Thoracic aorta (tissue), 2 donors: ENCODE data around the gene THAP3. TPM values are rescaled to one million over a fixed set of nuclear protein-coding genes. Genes with fewer than 3 reads are reported as not detected.
A peak's percentile ranks its signal among the peaks of the same experiment; 100 is the strongest.

Experiments used
- ATAC-seq: fragments of 150-250 bp; one replicate; pipeline ENCODE4 v1.8.0; 2017; ENCODE audit warnings: low read depth; ENCODE audit not compliant: insufficient number of reproducible peaks, low FRiP score
- DNase-seq: peaks from one replicate; pipeline ENCODE4 v3.0.0-alpha.2; 2020; ENCODE audit warnings: low spot score
- H3K27ac ChIP-seq, 2 donors: fragments of 200-600 bp; sonication (generic); 1 replicate in 1 of 2; 2 replicates in 1 of 2; pipeline ENCODE4 v1.5.1; 2016; ENCODE audit warnings: mild to moderate bottlenecking in 2 of 2, moderate library complexity in 2 of 2
- H3K27me3 ChIP-seq: fragments of 200-600 bp; sonication (generic); replicated peaks from 2 replicates; pipeline ENCODE4 v1.6.0; 2016; ENCODE audit warnings: mild to moderate bottlenecking; ENCODE audit not compliant: insufficient read depth
- H3K36me3 ChIP-seq: fragments of 200-600 bp; sonication (generic); one replicate; pipeline ENCODE4 v1.5.1; 2016
- H3K4me1 ChIP-seq, 2 donors: fragments of 200-600 bp; sonication (generic); 1 replicate in 1 of 2; 2 replicates in 1 of 2; pipeline versions ENCODE4 v1.5.1 to v1.6.0; 2016; ENCODE audit warnings: low read depth in 2 of 2, mild to moderate bottlenecking in 1 of 2; ENCODE audit not compliant: control insufficient read depth in 1 of 2
- H3K4me3 ChIP-seq: fragments of 200-600 bp; sonication (generic); 2 replicates; pipeline ENCODE4 v1.5.1; 2016; ENCODE audit warnings: mild to moderate bottlenecking
- H3K9me3 ChIP-seq: fragments of 200-600 bp; sonication (generic); 2 replicates; pipeline ENCODE4 v1.5.1; 2016
- CTCF ChIP-seq: fragments of 200-600 bp; sonication (generic); IDR thresholded peaks from one replicate; pipeline ENCODE4 v1.5.1; 2019; ENCODE audit warnings: antibody characterized with exemption
- total RNA-seq, 2 donors: library from RNA; depleted of rRNA; stranded (reverse); fragments of >200 nt; gene quantifications; one replicate each; pipeline versions ENCODE4 v1.1.0 to v1.2.3, GENCODE V29; 2016

The THAP3 gene
- total RNA-seq, 2 donors from 2014 or later: 14.1 to 18.7 TPM

DNA sequence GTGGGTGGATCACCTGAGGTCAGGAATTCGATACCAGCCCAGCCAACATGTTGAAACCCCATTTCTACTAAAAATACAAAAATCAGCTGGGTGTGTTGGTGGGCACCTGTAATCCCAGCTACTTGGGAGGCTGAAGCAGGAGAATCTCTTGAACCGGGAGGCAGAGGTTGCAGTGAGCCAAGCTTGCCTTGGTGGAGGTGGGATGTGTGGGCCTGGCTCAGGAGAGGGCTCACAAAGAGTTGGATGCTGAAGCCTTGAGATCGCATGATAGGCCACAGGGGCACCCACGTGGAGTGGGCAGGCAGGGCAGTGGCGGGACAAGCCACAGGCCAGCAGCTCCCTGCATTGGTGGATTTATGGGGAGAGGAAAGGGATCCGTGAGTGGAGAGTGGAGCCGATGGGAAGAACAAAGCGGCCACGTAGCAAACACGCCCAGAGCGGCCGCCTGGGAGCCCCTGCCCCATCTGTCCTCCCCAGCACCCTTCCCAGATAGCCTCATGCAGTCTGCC lies 4.4 kb downstream of the THAP3 start:
- no peak for TF ChIP-seq CTCF
- no peak overlapping the region for H3K4me3 ChIP-seq
- peaks cover 47% of the 10 kb centered on the region for H3K36me3 ChIP-seq
- peaks cover 9 to 30% of the 10 kb centered on the region in 2 donors for H3K4me1 ChIP-seq
- DNase-seq (no peak), ATAC-seq (no peak)
- no peaks in the 10 kb centered on the region for H3K27me3 ChIP-seq
- H3K9me3 ChIP-seq: no peaks in the 10 kb centered on the region
- no peak overlapping the region for H3K27ac ChIP-seq

- Histone ChIP-seq H3K4me1 (peaks cover 9 to 23% of the 10 kb centered on the region in 2 donors), H3K4me3 (no peak overlapping the region), H3K36me3 (peaks cover 48% of the 10 kb centered on the region), H3K27me3 (no peaks in the 10 kb centered on the region), H3K9me3 (no peaks in the 10 kb centered on the region), H3K27ac (no peak overlapping the region)
- ATAC-seq (no peak), DNase-seq (no peak)
- TF ChIP-seq CTCF: no peak
Measured at GRCh38 chr1:6630027-6630426, 5.4 kb downstream of the THAP3 start.

DNA sequence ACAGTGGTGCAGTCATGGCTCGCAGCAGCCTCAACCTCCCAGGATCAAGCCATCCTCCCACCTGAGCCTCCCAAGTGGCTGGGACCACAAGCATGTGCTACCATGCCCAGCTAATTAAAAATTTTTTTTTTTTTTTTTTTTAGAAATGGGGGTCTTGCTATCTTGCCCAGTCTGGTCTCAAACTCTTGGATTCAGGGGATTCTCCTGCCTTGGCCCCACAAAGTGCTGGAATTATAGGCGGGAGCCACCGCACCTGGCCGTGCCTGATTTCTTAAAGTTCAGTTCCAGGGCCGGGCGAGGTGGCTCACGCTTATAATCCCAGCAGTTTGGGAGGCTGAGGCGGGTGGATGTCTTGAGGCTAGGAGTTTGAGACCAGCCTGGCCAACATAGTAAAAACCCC lies 6.4 kb downstream of the THAP3 start:
- no peak for TF ChIP-seq CTCF
- Histone ChIP-seq H3K9me3 (no peaks in the 10 kb centered on the region), H3K4me3 (no peak overlapping the region), H3K27ac (no peak overlapping the region), H3K36me3 (peaks cover 52% of the 10 kb centered on the region), H3K4me1 (peaks cover 8 to 19% of the 10 kb centered on the region in 2 donors), H3K27me3 (no peaks in the 10 kb centered on the region)
- no peak for ATAC-seq
- DNase-seq: no peak

- H3K9me3 ChIP-seq: no peaks in the 10 kb centered on the region
- DNase-seq (no peak), ATAC-seq (no peak)
- no peaks in the 10 kb centered on the region for H3K27me3 ChIP-seq
- H3K36me3 ChIP-seq: peaks cover 61% of the 10 kb centered on the region
- H3K27ac ChIP-seq: no peak overlapping the region
- peaks cover 5 to 9% of the 10 kb centered on the region in 2 donors for H3K4me1 ChIP-seq
- no peak for TF ChIP-seq CTCF
- no peak overlapping the region for H3K4me3 ChIP-seq
Measured at GRCh38 chr1:6632588-6633514, 8.2 kb downstream of the THAP3 start.

DNA sequence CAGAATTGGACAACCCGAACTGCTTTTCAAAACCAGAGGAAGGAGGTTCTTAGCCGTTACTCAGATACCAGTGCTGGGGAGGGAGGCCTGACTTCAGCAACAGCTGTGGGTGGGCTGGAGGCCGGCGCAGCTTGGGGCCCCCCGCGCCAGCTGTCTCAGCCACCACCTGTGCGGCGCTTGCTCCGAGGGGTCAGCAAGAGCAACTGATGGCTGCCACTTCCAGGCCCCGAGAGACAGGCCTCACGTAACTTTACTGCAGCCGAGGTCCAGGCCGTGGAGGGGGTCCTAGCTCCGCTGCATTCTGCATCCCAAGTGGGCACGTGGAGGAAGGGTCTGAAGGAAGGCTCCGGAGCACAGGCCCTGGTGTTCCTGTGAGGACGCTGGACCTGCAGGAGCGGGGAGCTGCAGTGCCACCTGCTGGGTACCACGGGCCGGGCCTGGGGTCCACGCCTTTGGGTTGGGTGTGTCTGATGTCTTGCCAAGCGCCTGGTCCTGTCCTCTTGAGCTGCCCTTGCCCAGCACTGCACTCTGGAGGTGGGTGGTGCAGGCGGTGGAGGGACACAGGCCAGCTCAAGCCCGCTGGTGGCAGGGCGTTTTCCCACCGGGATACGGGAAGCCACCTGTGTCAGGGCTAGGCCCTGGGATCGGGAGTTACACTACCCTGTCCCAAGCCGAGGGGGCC lies 9.8 kb downstream of the THAP3 start:
- TF ChIP-seq CTCF: peak; percentile 31
- peaks cover 51% of the 10 kb centered on the region for H3K36me3 ChIP-seq
- H3K9me3 ChIP-seq: no peaks in the 10 kb centered on the region
- no peak overlapping the region for H3K27ac ChIP-seq
- H3K4me1 ChIP-seq: peaks cover 5 to 17% of the 10 kb centered on the region in 2 donors
- H3K27me3 ChIP-seq: no peaks in the 10 kb centered on the region
- H3K4me3 ChIP-seq: no peak overlapping the region
- no peak for DNase-seq
- ATAC-seq: no peak
